Suppressor macrophage (primary cell): ENCODE results near the gene CD109.

Source experiments
- DNase-seq, 4 experiments: peaks; one replicate each; pipeline ENCODE4 v3.0.0-alpha.2; 2020 to 2022

CD109 gene

GRCh38 chr6:73860303-73860702, 164.3 kb downstream of the CD109 start:
- no peak for DNase-seq

- DNase-seq: no peak
Observed at GRCh38 chr6:73866305-73866704, 170.3 kb downstream of the CD109 start.

DNA sequence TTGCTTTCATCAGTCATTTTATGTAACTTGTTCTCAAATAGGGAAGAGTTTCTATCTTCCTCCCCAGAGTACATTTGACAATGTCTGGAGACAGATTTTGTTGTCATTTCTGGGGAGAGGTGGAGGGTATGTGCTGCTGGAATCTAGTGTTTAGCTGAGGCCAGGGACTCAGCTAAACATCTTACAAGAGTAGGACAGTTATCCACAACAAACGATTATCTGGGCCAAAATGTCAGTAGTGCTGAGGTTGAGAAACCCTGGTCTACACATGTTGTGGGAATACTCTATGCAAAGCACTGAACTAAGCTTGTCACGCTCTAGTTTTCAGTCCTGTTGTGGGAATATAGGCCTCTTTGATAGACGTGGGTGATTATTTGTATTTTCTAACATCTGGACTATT, 171.4 kb downstream of the CD109 start:
- DNase-seq: no peak

DNA sequence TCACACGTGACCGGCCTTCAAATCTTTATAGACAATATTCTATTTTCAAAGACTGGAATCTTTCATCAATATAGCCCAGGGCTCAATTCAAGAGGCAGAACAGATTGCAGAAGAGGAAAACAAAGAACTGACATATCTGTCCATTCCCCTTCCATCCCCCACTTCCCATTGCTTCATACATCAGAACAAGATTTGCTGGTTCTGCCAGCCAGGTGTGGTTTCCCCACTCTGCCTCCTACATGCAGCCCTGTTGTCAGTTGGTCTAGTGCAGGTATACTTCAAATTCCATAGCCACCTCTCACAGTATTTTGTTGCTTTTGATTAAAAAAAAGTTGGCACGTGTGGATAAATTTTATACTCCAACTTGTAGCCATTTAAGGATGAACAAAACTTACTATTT, 174.9 kb downstream of the CD109 start:
- no peak for DNase-seq

DNA sequence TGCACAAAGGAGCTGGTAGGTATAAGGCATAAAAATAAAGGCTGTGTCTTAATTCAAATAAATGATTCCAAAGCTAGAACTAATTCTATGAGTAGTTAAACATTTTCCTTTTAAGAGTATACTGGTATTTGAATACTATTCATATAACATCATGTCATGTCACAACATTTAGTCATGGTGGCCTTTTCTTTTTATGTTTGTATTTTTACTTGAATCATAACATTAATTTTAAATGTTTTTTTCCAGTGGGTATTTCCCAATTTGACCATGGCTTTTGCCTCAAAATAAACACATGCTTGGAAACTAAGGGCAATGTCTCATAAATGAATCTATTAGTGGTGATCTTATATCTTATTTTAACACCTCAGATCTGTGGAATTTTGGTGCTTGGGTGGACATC, 177.1 kb downstream of the CD109 start:
- no peak for DNase-seq
